HG02759 (cell line): ENCODE results near the gene VWA3B.

ENCODE experiments used
- ATAC-seq: cut with Tn5 transposase; IDR thresholded peaks from one replicate; pipeline ENCODE4 v1.9.1; 2021; ENCODE audit warnings: mild to moderate bottlenecking, moderate library complexity; ENCODE audit not compliant: unreplicated experiment

Gene VWA3B

DNA sequence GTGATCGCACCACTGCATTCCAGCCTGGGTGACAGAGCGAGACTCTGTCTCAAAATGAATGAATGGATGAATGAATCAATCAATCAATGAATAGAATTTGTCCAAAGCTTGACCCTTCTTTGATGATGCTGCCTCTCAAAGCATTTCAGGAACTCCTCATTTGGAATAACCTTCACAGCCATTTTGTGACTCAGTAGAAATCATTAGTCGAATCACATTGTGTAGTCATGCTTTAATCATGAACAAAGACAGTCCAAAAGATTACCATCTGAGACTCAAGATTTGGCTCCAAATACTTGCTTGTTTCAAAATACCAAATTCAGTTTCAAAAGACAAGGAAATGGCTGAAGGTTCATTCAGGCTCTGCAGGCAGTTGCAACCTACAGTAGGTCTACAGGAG lies 83.1 kb downstream of the VWA3B start:
- ATAC-seq = no peak

DNA sequence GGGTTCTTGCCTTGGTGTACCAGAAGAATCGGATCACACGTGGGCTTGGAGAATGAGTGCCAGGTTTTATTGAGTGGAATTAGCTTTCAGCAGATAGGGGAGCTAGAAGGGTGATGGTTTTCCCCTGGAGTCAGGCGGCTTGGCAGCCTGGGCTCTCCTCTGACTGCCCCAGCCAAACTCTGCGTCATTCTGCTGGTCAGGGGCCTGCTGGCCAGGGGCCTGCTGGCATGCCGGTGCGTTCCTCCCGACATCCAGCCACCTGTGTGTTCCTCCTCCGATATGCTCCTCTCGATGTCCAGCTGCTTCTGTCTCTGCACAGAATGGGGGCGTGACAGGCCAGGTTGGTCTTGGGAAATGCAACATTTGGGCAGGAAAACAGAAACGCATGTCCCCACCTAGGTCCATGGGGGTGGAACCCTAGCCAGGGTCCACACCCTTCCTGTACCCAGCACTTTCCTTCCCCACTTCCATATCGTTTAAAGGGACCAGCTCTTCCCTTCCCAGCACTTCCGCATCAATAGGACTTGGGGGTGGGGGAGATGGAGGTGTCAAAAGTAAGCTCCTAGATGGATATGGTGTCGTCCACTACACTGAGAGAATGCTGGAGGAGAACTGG lies 85.3 kb downstream of the VWA3B start:
- no peak for ATAC-seq

DNA sequence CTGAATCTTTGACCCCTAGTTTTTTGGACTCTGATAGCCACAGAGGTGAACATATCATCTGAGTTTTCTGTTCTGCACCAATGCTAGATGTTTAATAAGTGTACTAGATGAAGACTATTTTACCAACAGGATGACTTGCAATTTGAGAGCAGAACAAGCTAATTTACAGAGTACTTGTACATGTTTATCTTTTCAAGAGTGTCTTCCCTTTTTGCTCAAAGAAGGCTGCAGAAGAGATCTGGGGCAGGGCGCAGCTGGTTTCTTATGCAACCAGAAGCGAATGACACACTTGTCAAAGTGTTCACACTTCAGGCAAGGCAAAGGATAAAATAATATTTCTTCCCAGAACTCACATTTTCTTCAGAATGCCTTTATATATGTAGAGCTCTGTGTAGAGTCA lies 86.0 kb downstream of the VWA3B start:
- no peak for ATAC-seq

DNA sequence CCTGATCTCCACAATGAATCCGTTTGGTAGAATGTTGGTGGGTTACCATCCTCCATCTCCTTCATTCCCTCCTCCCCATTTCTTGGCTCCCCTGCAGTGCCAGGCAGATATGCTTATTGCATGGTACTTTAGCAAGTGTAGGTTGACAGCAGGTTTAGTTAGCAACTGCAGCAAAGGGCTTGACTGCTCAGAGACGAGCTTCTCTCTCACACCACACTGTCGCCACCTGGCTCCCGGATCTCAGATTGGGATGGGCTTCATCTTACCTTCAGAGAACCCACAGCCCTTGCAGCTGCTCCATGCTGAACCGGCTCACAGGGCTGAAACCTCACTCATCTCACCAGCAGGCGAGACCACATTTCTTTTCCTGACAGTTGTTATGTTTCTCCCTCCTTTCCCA lies 88.8 kb downstream of the VWA3B start:
- no peak for ATAC-seq

DNA sequence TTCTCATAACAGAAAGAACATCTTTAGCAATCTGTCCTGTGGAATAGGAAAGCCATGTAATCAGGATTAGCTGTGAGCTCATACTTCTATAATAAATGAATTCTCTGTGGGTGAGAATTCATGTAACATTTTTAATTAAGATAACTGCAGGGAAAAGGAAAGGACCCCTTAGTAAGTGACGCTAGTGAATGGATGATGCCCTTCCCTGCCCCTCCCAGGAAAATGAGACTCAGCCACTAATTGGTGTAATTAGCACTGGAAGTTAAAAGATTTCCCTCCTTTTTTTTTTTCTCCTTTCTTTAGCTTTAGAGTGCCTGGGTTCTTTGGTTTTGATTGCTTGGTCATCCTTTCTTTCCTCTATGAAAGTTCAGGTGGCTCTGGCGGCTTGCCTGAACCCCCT lies 90.3 kb downstream of the VWA3B start:
- ATAC-seq = no peak

DNA sequence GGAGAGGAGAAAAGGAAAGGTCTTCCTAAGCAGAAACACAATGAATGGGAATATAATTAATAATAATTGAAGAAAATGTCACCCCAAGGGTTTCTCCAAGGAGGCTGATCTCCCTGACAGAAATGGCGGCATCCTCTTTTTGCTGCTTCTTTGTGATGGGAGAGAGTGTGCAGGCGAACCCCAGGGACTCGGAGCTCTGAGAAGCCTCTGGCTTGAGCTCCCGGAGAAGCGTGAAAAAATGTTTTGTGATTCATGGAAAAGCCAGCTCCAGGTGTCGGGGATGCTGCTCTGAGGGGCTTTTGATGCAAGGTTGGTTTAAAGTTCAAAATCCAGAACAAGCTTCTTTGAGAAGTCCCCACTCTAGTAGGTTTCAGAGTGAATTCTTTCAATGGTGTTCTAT lies 91.0 kb downstream of the VWA3B start:
- ATAC-seq = no peak

DNA sequence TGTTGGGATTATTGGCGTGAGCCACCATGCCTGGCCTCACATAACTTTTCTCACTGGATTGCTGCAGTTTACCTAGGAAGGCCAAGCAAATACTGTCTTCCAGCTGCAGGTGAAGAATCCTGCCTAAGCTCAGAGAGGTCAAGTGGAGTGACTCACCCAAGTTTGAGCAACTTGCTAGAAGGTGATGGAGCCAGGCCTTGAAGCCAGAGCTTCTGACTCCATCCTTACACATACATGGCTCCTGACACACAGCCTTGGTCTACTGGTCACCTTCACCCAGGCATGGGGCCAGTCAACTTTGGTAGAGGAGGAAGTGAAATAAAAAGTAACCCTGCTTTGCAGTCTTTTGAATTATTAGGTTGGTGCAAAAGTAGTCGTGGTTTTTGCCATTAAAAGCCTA lies 93.5 kb downstream of the VWA3B start:
- no peak for ATAC-seq

DNA sequence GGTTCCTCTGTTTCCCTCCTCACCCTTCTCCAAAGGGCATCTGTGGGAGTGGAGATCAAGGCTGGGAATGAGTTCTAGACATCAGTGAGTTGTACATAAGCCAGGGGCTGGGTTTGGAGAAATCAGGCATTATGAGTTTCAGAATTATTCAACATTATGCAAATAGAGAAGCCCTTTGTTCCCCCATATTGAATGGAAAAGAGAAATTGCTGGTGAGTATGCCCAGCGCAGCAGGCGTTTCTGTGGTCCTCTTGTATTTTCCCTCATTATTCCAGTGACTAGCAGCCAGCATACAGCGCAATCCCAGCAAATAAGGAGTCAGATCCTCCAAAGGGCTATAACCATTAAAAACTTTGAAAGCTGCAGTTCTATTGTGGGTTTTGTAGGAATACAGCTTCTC lies 94.4 kb downstream of the VWA3B start:
- no peak for ATAC-seq

DNA sequence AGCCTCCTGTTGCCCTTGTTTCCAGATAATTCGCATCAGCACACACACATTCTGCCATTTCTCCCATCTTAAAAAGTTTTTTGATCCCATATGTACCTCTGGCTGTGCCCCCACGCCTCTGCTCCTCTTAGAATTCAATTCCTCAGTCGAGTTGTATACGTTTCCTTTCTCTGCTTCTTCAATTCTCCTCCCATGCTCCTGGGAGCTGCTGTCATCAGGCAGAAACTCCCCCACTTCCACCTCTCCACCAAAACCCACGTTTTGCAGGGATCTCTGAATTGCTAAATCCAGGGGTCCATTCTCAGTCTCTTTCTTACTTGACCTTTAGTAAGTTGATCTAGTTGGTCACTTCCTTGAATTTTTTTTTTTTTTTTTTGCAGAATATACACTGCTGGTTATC lies 98.8 kb downstream of the VWA3B start:
- ATAC-seq = no peak

DNA sequence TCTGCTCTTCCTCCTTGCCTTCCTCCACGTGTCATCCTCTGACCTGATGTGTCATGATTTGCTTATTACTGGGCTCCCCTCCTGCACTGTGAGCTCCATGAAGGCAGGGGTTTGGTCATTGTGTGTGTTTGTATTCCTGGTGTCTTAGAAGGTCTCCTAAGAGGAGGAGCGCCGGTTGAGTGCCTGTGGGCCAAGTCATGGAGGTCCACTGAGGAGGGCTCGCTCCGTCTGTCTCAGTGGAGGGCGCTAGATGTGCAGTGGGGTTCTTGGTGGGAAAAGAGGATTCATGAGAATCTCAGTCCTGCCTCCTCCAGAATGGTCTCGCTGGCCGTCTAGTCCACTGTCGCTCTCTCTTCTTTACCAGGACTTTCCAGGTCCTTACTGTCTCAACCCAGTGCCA lies 100.2 kb downstream of the VWA3B start:
- ATAC-seq = no peak

DNA sequence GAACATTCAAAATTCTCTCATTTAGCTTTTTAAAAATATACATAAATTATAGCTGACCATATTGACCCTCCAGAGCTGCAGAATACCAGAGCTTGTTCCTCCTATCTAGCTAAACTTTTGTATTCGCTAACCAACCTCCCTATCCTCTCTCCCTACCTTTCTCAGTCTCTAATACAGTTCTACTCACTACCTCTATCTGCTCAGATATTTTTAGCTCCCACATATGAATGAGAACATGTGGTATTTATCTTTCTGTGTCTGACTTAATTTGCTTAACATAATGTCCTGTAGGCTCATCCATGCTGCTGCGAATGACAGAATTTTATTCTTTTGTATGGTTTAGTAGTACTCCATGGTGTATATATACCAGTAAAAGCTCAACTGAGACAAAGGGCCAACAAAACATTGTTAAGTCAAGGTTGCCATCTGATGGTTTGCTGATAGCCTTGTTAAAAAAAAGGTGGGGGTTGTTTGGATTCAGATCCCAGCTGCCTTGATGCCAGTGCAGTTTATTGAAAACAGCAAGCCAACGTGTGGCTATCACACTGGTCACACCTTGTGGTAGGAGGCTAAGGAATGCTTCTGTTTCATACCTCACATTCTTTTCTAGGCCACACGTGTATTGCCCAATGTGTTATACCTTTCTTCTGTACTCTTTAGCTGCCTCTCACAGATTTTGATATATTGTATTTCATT lies 101.5 kb downstream of the VWA3B start:
- ATAC-seq = no peak

DNA sequence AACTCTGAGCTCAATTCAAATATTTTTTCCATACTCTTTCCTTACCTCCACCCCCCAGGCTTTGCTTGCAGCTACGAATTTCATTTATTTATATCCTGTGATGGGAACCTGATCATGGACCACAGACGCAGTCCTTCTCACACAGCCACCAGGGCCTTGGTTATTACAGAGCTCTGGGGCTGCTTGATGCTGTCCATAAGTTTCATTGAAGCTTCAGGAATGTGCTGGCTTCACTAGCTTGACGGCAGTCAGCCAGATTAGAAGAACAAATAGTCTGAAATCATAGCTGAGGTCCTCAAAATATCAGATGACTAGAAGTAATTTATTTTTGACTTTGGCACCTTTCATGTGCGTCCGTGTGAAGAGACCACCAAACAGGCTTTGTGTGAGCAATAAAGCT lies 104.9 kb downstream of the VWA3B start:
- no peak for ATAC-seq

DNA sequence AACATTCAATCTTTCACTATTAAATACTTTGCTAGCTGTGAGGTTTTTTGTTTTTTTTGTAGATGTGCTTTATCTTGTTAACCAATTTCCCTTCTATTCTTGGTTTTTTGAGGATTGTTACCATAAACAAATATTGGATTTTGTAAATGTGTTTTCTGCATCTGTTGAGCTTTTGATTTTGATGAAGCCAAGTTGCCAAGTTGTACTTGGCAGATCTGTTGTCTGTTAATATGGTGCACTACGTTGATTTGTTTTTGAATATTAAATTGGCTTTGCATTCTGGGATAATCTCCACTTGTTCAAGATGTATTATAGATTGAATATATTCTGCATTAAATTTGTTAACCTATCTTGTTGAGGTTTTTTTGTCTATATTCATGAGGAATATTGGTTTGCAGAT lies 114.6 kb downstream of the VWA3B start:
- ATAC-seq = no peak

DNA sequence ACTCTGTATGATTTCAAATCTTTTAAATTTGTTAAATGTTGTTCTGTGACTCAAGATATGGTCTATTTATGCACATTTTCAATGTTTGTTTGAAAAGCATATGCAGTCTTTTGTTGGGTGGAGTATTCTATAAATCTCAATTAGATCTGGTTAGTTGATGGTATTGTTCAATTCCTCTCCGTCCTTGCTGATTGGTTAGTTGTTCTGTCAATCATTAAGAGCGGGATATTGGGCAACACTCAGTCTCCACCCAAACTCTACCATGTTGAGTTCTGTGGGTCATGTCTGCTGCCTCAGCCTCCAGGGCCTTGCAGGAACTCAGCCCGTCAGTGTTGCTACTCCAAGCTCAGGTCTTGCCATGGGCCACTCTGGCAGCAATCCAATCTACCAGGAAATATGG lies 118.9 kb downstream of the VWA3B start:
- ATAC-seq = no peak

DNA sequence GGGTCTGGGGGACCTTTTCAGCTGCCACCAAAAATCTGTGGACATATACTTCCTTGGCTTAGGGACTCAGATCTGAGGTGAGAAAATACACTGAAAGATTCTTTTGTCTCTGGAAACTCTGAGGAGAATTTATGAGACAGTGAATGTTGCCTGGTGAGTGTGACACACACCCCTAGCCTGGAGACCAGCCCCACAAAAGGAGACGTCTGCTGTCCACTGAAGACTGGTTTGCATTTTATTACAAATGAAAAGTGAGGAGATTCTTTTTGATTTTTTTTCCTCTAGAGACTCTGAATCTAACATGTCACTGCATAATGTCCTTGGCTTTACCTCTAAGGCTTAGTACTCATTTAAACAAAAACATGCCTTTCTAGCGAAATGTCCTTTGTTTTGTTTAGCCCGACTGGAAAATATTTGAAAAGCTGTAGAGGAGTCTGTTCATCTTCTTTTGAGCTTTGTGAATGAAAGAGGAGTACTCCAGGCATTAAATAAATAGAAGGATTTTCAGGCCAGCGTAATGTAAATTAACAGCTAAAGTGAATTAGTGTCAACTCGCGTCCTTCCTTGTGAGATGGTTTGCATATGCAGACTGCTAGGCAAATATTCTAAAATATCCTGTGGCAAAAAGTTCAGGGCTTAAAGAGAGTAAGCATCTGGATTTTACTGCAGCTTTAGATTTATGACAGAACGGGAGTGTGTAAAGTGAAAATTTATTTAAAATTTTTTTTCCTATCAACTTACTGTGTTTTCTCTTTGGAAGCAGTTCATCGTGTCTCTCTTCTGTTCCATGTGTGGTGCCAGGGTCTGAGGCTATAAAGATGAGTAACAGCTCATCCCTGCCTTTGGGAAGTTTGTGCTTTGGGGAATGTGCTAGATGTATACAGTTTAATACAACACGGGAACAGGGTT lies 125.4 kb downstream of the VWA3B start:
- no peak for ATAC-seq

DNA sequence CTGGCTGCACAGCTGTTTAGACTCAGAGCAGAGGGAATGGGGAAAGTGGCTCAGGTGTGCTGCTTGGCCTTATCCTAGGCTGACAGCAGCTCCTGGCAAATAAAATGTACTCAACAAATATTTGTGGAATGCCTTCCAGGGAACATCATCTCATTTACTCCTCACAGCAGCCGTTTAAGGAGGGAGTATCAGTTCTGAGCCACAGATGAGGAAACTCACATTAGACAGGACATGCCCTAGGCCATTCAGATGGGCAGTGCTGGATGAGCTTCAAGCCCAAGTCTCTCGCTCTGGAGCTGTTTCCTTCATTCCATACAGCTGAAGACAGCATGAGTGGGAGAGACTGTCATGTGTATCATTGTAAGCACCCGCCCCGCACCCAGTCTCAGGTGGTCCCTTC lies 129.6 kb downstream of the VWA3B start:
- no peak for ATAC-seq

DNA sequence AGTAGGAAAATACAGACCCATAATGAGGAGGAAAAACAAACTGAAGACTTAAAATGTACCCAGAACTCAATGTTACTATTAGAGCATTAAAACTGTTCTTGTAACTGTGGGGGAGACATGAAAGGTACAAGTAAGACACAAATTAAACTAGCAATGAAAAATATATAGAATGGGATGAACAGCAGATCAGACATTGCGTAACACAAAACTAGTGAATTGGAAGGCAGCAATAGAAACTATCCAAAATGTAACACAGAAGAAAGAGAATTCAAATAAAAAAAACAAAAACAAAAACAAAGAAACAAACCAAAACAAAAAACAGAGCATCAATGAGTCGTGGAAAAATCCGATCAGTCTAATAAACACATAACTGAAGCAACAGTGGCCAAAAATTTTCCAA lies 132.2 kb downstream of the VWA3B start:
- ATAC-seq = no peak

DNA sequence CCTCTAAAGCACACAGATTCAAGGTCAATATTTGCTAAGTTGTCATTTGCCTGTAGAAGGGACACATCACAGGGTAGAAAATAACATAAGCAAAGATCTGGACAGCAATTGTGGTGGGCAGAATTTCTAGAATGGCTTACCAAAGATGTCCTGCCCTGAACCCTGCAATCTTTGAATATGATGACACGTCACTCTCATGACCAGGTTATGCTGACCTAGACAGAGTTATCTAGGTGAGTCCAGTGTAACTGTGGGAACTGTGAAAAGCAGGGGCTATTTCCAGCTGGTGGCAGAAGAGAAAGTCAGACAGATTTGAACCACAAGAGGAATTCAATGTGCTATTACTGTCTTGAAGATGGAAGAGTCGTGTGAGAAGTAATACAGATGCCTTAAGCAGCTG lies 147.0 kb downstream of the VWA3B start:
- ATAC-seq = no peak

DNA sequence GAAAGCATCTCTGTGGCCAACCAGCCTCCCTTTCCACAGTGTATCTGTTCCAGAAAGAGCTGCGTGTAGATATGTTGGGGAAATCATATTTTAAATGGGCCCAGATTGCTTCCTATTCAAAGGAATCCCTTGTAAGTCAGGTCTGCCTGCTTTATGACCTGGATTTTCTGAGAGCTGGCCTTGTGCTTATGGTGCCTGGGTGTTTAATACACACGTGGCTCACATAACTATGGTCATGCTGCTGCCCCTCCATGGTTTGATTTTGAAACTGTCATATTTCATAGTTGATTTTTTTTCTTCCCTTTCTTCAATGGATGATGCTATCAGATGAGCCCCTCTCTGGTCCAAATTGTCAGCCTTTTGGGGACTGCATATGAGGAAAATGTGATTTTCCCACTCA lies 147.8 kb downstream of the VWA3B start:
- ATAC-seq = no peak

DNA sequence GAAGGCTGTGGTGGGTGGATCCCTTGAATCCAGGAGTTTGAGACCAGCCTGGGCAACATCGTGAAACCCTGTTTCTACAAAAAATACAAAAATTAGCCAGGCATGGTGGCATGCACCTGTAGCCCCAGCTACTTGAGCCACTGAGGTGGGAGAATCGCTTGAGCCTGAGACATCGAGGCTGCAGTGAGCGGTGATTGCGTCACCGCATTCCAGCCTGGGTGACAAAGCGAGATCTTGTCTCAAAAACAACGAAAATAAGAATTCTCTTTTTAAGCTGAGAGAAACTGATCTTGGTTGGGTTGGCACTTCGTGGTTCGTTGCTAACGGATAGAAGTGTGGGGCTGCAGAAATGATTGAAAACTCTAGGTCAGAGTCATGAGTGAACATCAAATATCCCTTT lies 150.0 kb downstream of the VWA3B start:
- no peak for ATAC-seq

DNA sequence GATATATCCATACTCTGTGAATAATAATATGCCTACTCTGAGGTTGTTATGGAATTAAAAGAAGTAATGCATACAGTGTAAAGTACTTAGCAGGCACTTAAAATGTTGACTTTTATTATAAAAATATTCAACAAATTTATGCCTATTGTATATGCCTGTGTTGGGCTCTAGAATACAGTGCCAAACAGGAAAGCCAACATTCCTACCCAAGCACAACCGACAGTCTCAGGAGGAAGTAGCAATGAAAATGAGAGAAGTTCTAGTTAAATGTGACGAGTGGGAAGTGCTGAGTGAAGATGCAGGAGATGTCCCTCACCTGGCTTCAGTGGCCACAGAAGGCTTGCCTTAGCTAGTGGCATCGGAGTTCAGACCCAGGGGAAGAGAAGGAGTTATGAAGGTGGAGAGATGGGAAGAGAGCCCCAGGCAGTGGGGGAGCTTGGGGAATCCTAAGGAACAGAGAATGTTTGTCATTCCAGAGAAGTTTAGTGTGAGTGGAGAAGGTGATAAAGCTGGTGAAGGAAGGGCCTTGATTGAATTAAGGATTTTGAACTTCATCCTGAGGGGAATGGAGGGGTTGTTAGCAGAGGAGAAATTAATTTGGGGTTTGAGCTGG lies 153.9 kb downstream of the VWA3B start:
- ATAC-seq = no peak

DNA sequence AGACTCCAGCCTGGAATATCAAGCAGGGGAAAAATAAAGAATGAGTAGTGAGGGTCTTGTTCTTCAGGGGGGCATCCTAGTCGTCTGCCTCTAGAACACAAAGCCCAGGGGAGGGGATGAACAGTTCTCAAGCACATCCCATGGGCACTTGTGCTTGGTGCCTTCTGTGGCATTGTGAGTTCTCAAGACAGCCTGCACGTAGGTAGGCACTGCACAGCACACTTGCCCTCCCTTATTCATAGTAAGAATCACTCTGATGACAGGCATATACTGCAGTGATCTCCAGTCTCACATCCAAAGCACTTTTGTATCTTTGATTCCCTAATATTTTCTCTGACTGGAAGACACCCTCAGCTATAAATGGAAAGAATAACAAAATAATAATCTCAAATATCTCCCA lies 154.6 kb downstream of the VWA3B start:
- no peak for ATAC-seq
